Loucy (cell line): ENCODE data around the gene TRPV5.

Experiments used
- H2AFZ ChIP-seq: fragments of 200-600 bp; sonication (generic); 2 replicates; pipeline ENCODE4 v1.6.0; 2016; ENCODE audit warnings: antibody characterized with exemption, mild to moderate bottlenecking, low read length, moderate library complexity
- H3F3A ChIP-seq: fragments of 200-600 bp; 2 replicates; pipeline ENCODE4 v1.6.0; 2016; ENCODE audit warnings: antibody characterized with exemption, low read depth, mild to moderate bottlenecking
- H3K27me3 ChIP-seq: fragments of 200-600 bp; sonication (generic); 2 replicates; pipeline ENCODE4 v1.6.1; 2014; ENCODE audit warnings: low read length, mild to moderate bottlenecking; ENCODE audit not compliant: insufficient read depth, poor library complexity, severe bottlenecking
- H3K36me3 ChIP-seq: fragments of 200-600 bp; sonication (generic); 2 replicates; pipeline ENCODE4 v1.6.1; 2016; ENCODE audit warnings: low read length; ENCODE audit not compliant: insufficient read depth
- H3K4me1 ChIP-seq: fragments of 200-600 bp; sonication (generic); 2 replicates; pipeline ENCODE4 v1.5.1; 2014; ENCODE audit warnings: low read length, mild to moderate bottlenecking; ENCODE audit not compliant: insufficient read depth, poor library complexity, severe bottlenecking
- H3K4me2 ChIP-seq: fragments of 200-600 bp; sonication (generic); 2 replicates; pipeline ENCODE4 v1.6.0; 2014; ENCODE audit warnings: antibody characterized with exemption, low read length, low read depth, mild to moderate bottlenecking; ENCODE audit not compliant: poor library complexity, severe bottlenecking
- H3K4me3 ChIP-seq: fragments of 200-600 bp; sonication (generic); 2 replicates; pipeline ENCODE4 v1.5.1; 2014; ENCODE audit warnings: low read length, mild to moderate bottlenecking, mixed read lengths; ENCODE audit not compliant: poor library complexity, severe bottlenecking
- H3K79me2 ChIP-seq: fragments of 200-600 bp; sonication (generic); 2 replicates; pipeline ENCODE4 v1.6.1; 2014; ENCODE audit warnings: low read length; ENCODE audit not compliant: insufficient read depth
- H3K9ac ChIP-seq: fragments of 200-600 bp; sonication (generic); 2 replicates; pipeline ENCODE4 v1.6.0; 2014; ENCODE audit warnings: mild to moderate bottlenecking, low read depth, low read length, moderate library complexity; ENCODE audit not compliant: poor library complexity, severe bottlenecking
- H3K9me2 ChIP-seq: fragments of 200-600 bp; sonication (generic); replicated peaks from 2 replicates; pipeline ENCODE4 v1.6.1; 2016; ENCODE audit warnings: low read depth, low read length, mixed read lengths
- H3K9me3 ChIP-seq: fragments of 200-600 bp; sonication (generic); 2 replicates; pipeline ENCODE4 v1.6.1; 2014; ENCODE audit warnings: mild to moderate bottlenecking, antibody characterized with exemption, low read length, low read depth; ENCODE audit not compliant: insufficient read depth
- H4K20me1 ChIP-seq: fragments of 200-600 bp; sonication (generic); 2 replicates; pipeline ENCODE4 v1.6.0; 2014; ENCODE audit warnings: antibody characterized with exemption, low read length, mild to moderate bottlenecking; ENCODE audit not compliant: insufficient read depth, poor library complexity, severe bottlenecking
- EZH2phosphoT487 ChIP-seq: fragments of 200-600 bp; IDR thresholded peaks from 2 replicates; pipeline ENCODE4 v1.6.1; 2018; ENCODE audit warnings: antibody characterized with exemption, mild to moderate bottlenecking, moderate library complexity, borderline replicate concordance
- TF ChIP-seq, protein P1 (sequence below): fragments of 200-600 bp; sonication (generic); conservative IDR thresholded peaks from 2 replicates; pipeline ENCODE4 v1.5.1; 2014; ENCODE audit warnings: mild to moderate bottlenecking, antibody characterized with exemption, low read length

The TRPV5 gene

DNA sequence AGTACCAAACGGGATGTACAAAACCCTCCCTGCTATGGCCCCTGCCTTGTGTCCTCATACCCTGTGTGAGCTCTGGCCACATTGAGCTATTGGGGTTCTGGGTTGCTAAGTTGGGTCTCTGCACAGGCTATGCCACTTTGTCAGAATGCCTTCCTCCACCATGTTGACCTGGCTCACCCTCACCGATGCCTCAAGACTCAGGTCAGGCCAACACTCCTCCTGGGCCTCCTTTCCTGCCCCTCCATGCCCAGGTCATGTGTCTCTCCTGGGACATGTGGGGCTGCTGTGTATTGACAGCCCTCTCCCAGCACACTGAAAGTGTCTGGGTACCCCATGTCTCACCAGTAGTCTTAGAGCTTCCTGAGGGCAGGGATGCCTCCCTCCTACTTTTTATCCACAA lies 14.6 kb downstream of the TRPV5 start:
- Histone ChIP-seq H3K4me3 (no peak overlapping the region), H3K4me2 (no peak overlapping the region), H3K27me3 (no peaks in the 10 kb centered on the region)

DNA sequence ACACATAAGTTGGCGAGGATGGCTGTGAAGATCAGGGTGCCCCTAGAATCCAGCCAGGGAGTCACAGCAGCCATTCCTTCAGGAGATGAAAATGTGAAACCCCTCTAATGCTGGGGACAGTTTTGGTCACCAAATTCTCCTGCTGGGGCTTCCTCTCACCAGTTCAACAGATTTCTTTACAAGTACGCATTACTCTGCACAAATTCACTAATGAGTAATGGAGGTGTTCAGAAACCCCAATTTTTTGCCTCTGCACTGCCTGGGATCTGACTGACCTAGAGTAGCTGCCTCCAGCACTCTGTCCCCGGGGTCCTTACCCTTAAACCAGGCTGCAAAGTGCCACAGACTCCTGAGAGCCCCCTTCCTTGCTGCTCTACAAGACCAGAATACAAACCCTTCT lies 16.1 kb downstream of the TRPV5 start:
- Histone ChIP-seq H3K9ac (no peak overlapping the region), H4K20me1 (no peaks in the 10 kb centered on the region), H3F3A (no peaks in the 10 kb centered on the region), H3K4me1 (peaks cover 9% of the 10 kb centered on the region), H3K9me2 (no peaks in the 10 kb centered on the region), H2AFZ (no peak overlapping the region), H3K27me3 (no peaks in the 10 kb centered on the region), H3K36me3 (no peaks in the 10 kb centered on the region), H3K4me3 (no peak overlapping the region), H3K9me3 (no peaks in the 10 kb centered on the region), H3K4me2 (no peak overlapping the region), H3K79me2 (no peaks in the 10 kb centered on the region)
- no peak for TF ChIP-seq EZH2phosphoT487
- TF ChIP-seq, protein P1, sequence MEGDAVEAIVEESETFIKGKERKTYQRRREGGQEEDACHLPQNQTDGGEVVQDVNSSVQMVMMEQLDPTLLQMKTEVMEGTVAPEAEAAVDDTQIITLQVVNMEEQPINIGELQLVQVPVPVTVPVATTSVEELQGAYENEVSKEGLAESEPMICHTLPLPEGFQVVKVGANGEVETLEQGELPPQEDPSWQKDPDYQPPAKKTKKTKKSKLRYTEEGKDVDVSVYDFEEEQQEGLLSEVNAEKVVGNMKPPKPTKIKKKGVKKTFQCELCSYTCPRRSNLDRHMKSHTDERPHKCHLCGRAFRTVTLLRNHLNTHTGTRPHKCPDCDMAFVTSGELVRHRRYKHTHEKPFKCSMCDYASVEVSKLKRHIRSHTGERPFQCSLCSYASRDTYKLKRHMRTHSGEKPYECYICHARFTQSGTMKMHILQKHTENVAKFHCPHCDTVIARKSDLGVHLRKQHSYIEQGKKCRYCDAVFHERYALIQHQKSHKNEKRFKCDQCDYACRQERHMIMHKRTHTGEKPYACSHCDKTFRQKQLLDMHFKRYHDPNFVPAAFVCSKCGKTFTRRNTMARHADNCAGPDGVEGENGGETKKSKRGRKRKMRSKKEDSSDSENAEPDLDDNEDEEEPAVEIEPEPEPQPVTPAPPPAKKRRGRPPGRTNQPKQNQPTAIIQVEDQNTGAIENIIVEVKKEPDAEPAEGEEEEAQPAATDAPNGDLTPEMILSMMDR, result no peak

More for the DNA sequence above, 14.6 kb downstream of the TRPV5 start:
- Histone ChIP-seq H3K4me1 (peaks cover 7% of the 10 kb centered on the region), H3K9ac (no peak overlapping the region), H4K20me1 (no peaks in the 10 kb centered on the region), H3K9me3 (no peaks in the 10 kb centered on the region), H3K9me2 (no peaks in the 10 kb centered on the region), H3K79me2 (no peaks in the 10 kb centered on the region), H3K36me3 (no peaks in the 10 kb centered on the region), H2AFZ (no peak overlapping the region), H3F3A (no peaks in the 10 kb centered on the region)
- TF ChIP-seq EZH2phosphoT487, result no peak
- TF ChIP-seq, protein P1, result no peak

DNA sequence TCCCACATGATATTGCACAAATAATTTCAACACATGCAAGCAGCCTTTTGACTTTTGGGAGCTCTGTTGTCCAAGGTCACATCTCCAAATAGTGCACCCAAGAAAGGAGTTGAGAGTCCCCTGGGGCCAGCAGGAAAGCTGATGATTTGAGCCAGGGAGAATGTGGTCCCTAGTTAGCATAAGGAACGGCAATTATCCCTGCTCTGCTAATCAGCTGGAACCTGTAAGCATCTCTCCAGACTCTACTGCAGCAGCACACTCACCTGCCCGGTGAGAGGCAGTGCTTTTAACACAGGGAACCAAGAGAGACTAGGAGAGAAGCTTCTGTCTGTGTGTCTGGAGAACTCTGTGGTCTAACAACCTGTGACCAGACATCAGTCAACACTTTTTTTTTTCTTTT lies 17.0 kb downstream of the TRPV5 start:
- H3K9ac ChIP-seq, result no peak overlapping the region
- H3K9me2 ChIP-seq, result no peaks in the 10 kb centered on the region
- no peak overlapping the region for H3K4me3 ChIP-seq
- H3K4me2 ChIP-seq, result no peak overlapping the region
- H3K27me3 ChIP-seq, result no peaks in the 10 kb centered on the region
- H3K4me1 ChIP-seq, result peaks cover 9% of the 10 kb centered on the region
- H3F3A ChIP-seq, result no peaks in the 10 kb centered on the region
- TF ChIP-seq, protein P1, result no peak
- no peak for TF ChIP-seq EZH2phosphoT487
- no peaks in the 10 kb centered on the region for H3K36me3 ChIP-seq
- H4K20me1 ChIP-seq, result no peaks in the 10 kb centered on the region
- no peaks in the 10 kb centered on the region for H3K9me3 ChIP-seq
- no peak overlapping the region for H2AFZ ChIP-seq
- H3K79me2 ChIP-seq, result no peaks in the 10 kb centered on the region
